K562 (cell line): ENCODE data around the gene FBXO44. TPM values are rescaled to one million over a fixed set of nuclear protein-coding genes. Genes with fewer than 3 reads are reported as not detected.

ENCODE experiments used
- CHCHD3 ChIP-seq: fragments of 250-450 bp; sonication (Bioruptor Pico); IDR thresholded peaks from 2 replicates; pipeline ENCODE4 v2.1.2; 2022; ENCODE audit warnings: mild to moderate bottlenecking
- CTBP1 ChIP-seq: fragments of 450-650 bp; IDR thresholded peaks from 2 replicates; pipeline ENCODE4 v1.6.1; 2016; ENCODE audit warnings: borderline replicate concordance
- ILK ChIP-seq: fragments of 450-650 bp; IDR thresholded peaks from 2 replicates; pipeline ENCODE4 v1.6.1; 2016; ENCODE audit warnings: missing genetic modification characterization, low read depth, mild to moderate bottlenecking, missing compliant biosample characterization, moderate library complexity, borderline replicate concordance
- NCOA6 ChIP-seq: fragments of 450-650 bp; IDR thresholded peaks from 2 replicates; pipeline ENCODE4 v1.6.1; 2017; ENCODE audit warnings: mild to moderate bottlenecking
- SIN3B ChIP-seq: fragments of 450-650 bp; IDR thresholded peaks from 2 replicates; pipeline ENCODE4 v1.6.1; 2017; ENCODE audit warnings: low read depth, mild to moderate bottlenecking, moderate library complexity
- ZBED1 ChIP-seq: IDR thresholded peaks from 2 replicates; pipeline ENCODE4 v1.6.1; 2014
- ZNF324 ChIP-seq: fragments of 250-450 bp; sonication (Bioruptor Pico); IDR thresholded peaks from 2 replicates; pipeline ENCODE4 v1.4.0; 2020; ENCODE audit warnings: mild to moderate bottlenecking
- polyA plus RNA-seq, 8 experiments: library from polyadenylated mRNA; depleted of rRNA in 4 of 8; stranded (reverse) in 5 of 8; unstranded in 3 of 8; fragments of >200 nt; fragmentation: Nextera tagmentation in 2 of 8; fragmentation: Illumina TruSeq in 1 of 8; extraction: Ambion mirVana in 2 of 8; extraction: Trizol in 1 of 8; gene quantifications; 2 replicates each; pipeline versions ENCODE4 v1.2.1 to v1.2.3, GENCODE V29; 2011 to 2014; ENCODE audit warnings: inconsistent platforms in 1 of 8, missing spikeins in 1 of 8
- total RNA-seq, 7 experiments: library from RNA; depleted of rRNA in 6 of 7; stranded (reverse); fragments of >200 nt in 6 of 7; fragmentation: Illumina TruSeq in 2 of 7; extraction: Trizol in 2 of 7; gene quantifications; 2 replicates each; pipeline versions ENCODE4 v1.2.1 to v1.2.3, GENCODE V29; 2011 to 2021; ENCODE audit warnings: low replicate concordance in 1 of 7
- TF ChIP-seq, protein P1 (sequence below): sonication (generic); formaldehyde crosslinking; IDR thresholded peaks from 2 replicates; pipeline ENCODE4 v1.8.0; 2022; ENCODE audit warnings: mild to moderate bottlenecking, missing genetic modification reagents
- TF ChIP-seq, protein P2 (sequence below), 3 experiments: IDR thresholded peaks in 2 of 3; conservative IDR thresholded peaks in 1 of 3; 2 replicates each; pipeline ENCODE4 v1.5.1; 2011 to 2012; ENCODE audit warnings: low read length in 3 of 3, mild to moderate bottlenecking in 3 of 3, control low read depth in 2 of 3, improper control_type of control experiment in 1 of 3, inconsistent platforms in 1 of 3, low read depth in 1 of 3, mixed read lengths in 1 of 3, moderate library complexity in 1 of 3; ENCODE audit not compliant: insufficient read depth in 2 of 3
- TF ChIP-seq, protein P3 (sequence below), 2 experiments: fragments of 450-650 bp; formaldehyde crosslinking in 1 of 2; IDR thresholded peaks; 2 replicates each; pipeline versions ENCODE4 v1.4.0 to v1.6.1; 2014 to 2020; ENCODE audit warnings: mild to moderate bottlenecking in 2 of 2, borderline replicate concordance in 1 of 2, low read depth in 1 of 2
- TF ChIP-seq, protein P4 (sequence below): fragments of 450-650 bp; IDR thresholded peaks from 2 replicates; pipeline ENCODE4 v1.6.1; 2017; ENCODE audit warnings: antibody characterized with exemption, mild to moderate bottlenecking

The FBXO44 gene
- total and polyA plus RNA-seq, 9 of the 15 experiments (the other 6 are each of a cell fraction or from before 2014, with no cell fraction given), result 0.69 to 20.9 (median 6.7) TPM

DNA sequence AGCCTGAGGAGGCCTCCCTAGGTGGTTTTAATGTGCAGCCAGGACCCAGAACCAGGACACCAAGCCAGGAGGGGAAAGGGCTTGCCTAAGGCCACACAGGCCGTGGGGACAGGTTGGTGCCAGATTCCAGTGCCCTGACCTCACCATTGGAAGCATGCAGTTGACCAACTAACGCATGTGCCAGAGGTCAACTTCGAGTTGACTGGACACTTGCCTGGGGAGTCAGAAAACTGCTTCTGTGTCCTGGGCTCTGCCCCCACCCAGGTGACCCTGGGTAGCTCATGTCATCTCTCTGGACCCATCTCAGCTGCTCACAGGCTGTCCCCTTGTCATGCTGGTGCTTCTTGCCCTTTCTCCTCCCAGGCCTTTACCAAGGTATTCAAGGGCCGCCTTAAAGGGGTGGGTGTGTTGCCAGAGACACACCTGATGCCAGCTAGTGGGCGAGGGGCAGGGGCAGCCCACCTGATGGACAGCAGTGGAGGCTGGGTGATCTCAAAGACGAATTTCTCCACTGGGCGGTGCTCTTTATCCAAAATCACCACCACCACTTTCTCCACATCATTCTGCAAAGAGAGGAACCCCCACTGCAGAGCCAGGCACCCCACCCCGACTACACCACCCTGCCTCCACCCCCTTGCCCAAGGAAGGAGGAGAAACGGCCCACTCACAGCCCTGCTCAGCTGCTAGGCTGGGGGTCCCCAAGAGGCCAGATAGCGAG lies 21.9 kb downstream of the FBXO44 start (continued):
- TF ChIP-seq, protein P1, sequence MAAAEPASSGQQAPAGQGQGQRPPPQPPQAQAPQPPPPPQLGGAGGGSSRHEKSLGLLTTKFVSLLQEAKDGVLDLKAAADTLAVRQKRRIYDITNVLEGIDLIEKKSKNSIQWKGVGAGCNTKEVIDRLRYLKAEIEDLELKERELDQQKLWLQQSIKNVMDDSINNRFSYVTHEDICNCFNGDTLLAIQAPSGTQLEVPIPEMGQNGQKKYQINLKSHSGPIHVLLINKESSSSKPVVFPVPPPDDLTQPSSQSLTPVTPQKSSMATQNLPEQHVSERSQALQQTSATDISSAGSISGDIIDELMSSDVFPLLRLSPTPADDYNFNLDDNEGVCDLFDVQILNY (CRISPR knock-in tag), result no peak
- TF ChIP-seq, protein P2, sequence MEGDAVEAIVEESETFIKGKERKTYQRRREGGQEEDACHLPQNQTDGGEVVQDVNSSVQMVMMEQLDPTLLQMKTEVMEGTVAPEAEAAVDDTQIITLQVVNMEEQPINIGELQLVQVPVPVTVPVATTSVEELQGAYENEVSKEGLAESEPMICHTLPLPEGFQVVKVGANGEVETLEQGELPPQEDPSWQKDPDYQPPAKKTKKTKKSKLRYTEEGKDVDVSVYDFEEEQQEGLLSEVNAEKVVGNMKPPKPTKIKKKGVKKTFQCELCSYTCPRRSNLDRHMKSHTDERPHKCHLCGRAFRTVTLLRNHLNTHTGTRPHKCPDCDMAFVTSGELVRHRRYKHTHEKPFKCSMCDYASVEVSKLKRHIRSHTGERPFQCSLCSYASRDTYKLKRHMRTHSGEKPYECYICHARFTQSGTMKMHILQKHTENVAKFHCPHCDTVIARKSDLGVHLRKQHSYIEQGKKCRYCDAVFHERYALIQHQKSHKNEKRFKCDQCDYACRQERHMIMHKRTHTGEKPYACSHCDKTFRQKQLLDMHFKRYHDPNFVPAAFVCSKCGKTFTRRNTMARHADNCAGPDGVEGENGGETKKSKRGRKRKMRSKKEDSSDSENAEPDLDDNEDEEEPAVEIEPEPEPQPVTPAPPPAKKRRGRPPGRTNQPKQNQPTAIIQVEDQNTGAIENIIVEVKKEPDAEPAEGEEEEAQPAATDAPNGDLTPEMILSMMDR (IDR thresholded peaks at IDR 0.05 in 2 of 3, conservative IDR thresholded peaks at IDR 0.05 in 1 of 3; ENCODE audit: insufficient read depth in 2 of 3, low read depth in 1 of 3, low read length in 3 of 3), result peak in 2 of 3 experiments; percentile 22 to 44; a peak in 2 of 6 replicates
- TF ChIP-seq ZNF324 (no peak), SIN3B (no peak), CHCHD3 (no peak), ZBED1 (no peak), CTBP1 (no peak), NCOA6 (no peak), ILK (no peak)
- TF ChIP-seq, protein P3, sequence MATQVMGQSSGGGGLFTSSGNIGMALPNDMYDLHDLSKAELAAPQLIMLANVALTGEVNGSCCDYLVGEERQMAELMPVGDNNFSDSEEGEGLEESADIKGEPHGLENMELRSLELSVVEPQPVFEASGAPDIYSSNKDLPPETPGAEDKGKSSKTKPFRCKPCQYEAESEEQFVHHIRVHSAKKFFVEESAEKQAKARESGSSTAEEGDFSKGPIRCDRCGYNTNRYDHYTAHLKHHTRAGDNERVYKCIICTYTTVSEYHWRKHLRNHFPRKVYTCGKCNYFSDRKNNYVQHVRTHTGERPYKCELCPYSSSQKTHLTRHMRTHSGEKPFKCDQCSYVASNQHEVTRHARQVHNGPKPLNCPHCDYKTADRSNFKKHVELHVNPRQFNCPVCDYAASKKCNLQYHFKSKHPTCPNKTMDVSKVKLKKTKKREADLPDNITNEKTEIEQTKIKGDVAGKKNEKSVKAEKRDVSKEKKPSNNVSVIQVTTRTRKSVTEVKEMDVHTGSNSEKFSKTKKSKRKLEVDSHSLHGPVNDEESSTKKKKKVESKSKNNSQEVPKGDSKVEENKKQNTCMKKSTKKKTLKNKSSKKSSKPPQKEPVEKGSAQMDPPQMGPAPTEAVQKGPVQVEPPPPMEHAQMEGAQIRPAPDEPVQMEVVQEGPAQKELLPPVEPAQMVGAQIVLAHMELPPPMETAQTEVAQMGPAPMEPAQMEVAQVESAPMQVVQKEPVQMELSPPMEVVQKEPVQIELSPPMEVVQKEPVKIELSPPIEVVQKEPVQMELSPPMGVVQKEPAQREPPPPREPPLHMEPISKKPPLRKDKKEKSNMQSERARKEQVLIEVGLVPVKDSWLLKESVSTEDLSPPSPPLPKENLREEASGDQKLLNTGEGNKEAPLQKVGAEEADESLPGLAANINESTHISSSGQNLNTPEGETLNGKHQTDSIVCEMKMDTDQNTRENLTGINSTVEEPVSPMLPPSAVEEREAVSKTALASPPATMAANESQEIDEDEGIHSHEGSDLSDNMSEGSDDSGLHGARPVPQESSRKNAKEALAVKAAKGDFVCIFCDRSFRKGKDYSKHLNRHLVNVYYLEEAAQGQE (IDR thresholded peaks at IDR 0.05; ENCODE audit: borderline replicate concordance), result peak; percentile 21; the same call in 1 of the 2 replicates
- TF ChIP-seq, protein P3 (CRISPR knock-in tag; IDR thresholded peaks at IDR 0.05; ENCODE audit: low read depth), result no peak
- TF ChIP-seq, protein P4, sequence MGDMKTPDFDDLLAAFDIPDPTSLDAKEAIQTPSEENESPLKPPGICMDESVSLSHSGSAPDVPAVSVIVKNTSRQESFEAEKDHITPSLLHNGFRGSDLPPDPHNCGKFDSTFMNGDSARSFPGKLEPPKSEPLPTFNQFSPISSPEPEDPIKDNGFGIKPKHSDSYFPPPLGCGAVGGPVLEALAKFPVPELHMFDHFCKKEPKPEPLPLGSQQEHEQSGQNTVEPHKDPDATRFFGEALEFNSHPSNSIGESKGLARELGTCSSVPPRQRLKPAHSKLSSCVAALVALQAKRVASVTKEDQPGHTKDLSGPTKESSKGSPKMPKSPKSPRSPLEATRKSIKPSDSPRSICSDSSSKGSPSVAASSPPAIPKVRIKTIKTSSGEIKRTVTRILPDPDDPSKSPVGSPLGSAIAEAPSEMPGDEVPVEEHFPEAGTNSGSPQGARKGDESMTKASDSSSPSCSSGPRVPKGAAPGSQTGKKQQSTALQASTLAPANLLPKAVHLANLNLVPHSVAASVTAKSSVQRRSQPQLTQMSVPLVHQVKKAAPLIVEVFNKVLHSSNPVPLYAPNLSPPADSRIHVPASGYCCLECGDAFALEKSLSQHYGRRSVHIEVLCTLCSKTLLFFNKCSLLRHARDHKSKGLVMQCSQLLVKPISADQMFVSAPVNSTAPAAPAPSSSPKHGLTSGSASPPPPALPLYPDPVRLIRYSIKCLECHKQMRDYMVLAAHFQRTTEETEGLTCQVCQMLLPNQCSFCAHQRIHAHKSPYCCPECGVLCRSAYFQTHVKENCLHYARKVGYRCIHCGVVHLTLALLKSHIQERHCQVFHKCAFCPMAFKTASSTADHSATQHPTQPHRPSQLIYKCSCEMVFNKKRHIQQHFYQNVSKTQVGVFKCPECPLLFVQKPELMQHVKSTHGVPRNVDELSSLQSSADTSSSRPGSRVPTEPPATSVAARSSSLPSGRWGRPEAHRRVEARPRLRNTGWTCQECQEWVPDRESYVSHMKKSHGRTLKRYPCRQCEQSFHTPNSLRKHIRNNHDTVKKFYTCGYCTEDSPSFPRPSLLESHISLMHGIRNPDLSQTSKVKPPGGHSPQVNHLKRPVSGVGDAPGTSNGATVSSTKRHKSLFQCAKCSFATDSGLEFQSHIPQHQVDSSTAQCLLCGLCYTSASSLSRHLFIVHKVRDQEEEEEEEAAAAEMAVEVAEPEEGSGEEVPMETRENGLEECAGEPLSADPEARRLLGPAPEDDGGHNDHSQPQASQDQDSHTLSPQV, result no peak
